HG02870 (cell line): ENCODE data around the gene NAA30.
A peak's percentile ranks its signal among the peaks of the same experiment; 100 is the strongest.

Source experiments
- ATAC-seq: cut with Tn5 transposase; IDR thresholded peaks from one replicate; pipeline ENCODE4 v1.9.1; 2021; ENCODE audit warnings: mild to moderate bottlenecking, moderate library complexity; ENCODE audit not compliant: unreplicated experiment

NAA30 gene

DNA sequence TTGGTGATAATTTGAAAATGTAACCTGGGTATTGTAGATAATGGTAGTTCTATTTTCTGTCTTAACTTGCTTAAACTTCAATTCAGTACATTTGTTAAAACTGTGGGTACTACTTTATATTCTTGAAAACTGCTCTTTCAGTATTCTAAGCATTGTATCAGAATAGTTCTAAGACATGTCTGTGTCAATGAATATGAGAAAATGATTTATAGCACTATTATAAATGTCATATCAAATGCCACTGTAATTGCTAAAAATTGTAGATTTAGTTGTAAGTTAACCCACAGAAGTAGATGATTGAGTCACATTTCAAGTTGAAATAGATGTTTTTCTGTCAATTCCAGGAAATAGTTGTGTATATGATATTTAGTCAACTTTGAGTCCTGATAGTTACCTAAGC lies 2.4 kb downstream of the NAA30 start:
- ATAC-seq = no peak

DNA sequence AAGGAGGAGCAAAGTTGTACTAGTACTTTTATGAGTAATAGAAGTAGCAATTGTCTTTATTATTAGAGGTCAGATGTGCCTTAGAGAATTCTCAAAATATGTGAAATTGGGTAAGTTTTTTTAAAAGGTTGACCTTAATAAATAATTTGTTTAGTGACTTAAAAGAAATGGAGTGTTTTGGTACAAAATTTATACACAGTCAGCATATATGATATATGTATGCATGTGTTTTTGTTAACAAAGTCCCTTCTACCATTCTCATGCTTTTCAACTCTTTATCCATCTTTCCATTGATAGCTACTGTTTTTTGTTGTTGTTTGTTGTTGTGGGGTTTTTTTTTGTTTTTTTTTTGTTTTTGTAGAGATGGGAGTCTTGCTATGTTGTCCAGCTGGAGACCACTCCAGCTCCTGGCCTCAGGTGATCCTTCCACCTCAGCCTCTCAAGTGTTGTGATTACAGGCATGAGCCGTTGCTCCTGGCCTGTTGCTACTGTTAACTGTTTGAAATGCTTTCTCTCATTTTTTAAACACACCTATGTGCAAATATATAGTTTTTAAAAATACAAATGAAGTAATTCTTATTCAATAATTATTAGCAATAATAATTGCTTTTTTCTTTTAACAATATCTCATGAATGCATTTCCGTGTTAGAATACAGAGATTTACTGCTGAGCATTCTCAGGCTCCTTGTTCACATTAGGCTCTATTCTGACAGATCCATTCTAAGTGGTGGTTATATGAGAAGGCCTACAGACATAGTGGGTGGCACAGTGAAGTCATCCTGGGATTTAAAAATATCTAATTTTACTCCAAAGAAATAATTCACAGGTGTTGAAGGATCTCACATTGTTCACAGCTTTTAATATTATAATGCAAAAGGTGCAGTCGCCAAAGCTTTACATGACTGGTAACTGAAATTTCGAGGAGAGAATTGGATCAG lies 10.4 kb downstream of the NAA30 start:
- no peak for ATAC-seq

DNA sequence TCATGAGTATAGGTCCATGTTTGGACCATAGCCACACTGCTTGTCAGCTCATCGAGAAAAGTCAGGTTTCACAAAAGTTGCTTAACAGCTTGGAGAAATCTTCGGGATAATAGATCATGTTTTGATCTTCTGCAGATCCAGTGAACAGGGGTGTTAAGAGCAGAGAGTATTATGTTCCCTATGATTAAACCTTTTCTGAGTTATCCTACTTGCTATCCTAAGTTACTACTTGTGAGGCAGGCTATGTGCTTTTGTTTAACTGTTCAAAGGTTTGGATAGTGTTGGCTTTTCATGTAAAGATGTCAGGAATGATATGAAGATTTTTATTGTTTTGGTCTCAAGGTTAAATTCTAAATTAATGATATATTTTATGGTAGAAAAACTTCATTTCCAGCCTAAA lies 11.1 kb downstream of the NAA30 start:
- ATAC-seq = no peak

DNA sequence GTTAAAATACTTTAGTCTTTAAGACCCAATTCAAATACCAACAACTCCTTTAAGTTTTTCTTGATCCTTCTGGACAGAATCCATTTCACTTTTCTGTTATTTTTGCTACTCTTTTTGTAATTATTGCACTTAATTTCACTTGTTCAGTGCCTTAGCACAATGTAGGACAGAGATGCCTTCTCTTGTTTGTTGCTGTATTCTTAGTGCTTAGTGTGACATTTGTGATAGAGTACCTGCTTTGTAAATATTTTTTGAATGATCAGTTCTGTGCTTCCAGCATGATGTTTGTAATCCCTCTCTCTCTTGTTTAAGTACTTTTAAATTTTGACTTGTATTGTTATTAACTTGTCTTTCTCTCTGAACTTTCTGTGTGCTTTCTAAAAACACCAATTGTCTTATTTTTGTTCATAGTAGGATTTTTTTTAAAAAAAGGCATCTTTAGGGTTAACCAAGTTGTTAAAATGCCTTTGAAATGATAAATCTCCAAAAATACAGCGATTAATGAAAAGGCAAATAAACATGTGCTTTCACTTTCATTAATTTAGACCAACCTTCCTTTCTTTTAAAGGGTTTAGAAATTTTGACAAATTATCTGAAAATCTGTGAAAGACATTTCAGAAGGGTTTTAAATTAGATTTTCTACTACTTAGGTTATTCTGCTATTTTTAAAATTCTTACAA lies 11.9 kb downstream of the NAA30 start:
- ATAC-seq = no peak

DNA sequence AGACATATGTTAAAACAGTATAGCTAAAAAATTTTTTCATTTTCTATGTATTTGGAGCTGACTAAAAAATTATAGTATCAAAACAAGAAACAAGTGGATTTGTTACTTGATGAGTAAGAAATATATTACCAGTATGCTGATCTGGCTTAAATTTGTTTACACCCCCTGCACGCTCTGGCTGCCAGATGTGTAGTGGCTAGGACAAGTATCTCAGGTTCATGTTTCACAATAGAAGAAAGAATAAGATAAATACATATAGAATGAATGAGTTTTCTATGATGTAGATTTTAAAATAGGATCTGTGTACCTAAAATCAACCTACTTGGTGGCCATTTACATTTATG lies 13.1 kb downstream of the NAA30 start:
- no peak for ATAC-seq

DNA sequence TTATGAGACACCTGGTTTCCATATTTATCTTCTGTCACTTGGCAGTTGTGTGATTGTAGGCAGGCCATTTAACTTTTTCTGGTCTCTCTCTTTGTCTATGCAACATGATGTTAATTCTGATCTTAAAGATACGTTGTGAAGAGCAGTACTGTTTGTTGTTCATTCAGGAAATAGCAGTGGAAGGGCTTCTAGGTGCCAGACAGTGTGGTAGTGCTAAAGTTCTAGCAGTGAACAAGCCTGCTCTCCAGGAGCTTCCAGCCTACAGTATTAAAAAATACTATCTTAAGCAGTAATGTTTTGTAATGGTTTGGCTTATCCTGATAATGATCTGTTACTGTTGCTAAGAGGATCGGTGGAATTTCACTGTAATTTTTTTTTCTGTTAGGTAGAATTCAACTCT lies 15.2 kb downstream of the NAA30 start:
- no peak for ATAC-seq

DNA sequence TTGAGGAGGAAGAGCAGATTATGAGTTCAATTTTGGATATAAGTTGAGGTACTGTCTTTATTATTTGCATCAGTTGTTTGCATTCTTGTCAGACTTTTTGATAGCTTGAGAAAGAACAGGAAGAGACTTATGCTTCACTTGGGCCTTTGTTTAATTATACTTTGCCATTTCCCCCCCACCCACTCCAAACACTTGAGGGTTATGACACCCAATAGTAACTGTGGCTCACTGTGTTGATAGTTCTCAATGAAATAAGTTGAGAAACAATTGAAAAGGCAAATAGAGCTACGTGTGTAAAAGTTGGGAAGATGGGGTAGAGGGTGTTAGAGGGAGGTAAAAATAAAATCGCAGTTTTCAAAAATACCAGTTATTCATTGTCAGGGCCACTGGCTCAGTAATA lies 17.7 kb downstream of the NAA30 start:
- no peak for ATAC-seq

DNA sequence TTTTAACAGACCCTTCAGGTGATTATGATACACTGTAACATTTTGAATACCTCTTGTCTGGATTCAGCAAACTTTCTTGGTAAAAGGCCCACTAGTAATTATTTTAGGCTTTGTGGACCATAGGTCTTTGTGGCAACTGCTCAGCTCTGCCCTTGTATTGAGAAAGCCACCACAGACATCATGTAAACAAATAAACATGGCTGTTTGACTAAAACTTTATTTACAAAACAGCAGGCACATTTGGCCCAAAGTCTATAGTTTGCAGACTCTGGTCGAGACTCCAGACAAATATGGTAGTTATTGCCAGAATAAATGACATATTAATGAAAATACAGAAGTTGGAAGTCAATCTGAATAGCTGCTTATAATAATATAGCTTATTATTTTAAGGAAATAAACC lies 18.2 kb downstream of the NAA30 start:
- ATAC-seq = no peak

DNA sequence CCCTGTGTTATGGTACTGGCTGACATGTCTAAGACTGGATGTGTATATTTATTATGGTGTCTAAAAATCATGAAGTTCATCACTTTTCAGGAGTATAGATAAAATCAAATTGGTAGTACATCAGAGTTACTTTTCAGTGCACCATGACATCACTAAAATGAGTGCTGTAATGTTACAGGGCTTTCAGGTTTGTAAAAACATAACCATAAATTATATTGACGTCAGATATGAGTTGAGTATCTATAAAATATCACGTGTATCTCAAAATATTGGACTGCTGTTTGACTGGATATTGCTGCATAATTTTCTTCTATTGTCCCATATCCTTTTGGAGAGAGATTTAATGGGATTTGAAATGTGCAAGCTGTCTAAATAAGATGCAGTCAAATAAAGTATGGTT lies 22.0 kb downstream of the NAA30 start:
- ATAC-seq = no peak

DNA sequence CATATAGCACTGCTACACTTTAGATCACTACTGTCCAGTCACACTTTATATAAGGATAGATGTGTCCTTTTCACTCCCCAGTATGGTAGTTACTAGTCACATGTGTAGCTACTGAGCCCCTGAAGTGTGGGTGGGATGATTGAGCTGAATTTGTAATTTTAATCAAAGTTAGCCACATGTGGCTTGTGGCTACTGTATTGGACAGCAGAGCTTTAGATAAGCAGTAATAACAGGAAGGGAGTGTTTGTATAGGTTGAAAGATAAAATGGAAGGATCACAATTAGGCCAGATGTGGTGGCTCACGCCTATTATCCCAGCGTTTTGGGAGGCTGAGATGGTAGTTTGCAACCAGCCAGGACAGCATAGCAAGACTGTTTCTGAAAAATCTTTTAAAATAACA lies 23.5 kb downstream of the NAA30 start:
- no peak for ATAC-seq

DNA sequence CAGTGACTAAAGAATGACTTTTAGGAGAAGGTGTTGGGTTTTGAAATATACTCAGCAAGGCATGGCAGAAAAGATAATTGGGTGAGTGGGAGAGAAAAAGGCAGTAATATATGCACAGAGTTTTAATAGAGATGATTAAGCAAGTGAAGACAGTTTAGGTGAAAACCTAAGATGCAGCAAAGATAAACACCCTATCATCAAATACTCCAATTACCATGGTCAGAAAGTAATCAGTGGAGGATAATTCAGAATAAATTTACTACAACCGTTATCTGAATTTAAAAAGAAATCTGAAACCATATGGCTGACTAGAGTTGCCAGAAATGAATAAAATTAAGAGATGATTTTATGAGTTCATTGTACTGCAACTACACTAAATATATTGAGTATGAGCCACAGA lies 26.8 kb downstream of the NAA30 start:
- no peak for ATAC-seq

DNA sequence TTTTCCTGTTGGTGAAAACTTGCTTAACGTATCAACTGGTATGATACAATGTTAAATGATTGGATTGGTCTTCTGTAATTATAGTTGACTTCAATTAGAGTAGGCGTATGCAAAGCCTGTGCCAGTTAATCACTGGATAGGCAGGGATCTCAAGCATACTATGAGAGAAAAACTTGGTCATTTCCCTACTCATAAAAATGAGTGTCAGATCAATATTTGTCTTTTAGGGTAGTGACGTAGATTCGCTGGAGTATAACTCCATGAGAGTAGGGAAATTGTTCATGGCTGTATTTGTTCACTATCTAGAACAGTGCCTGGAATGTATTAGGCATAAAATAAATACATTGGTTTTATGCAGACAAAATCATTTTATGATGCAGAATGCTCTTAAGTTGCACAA lies 28.6 kb downstream of the NAA30 start:
- ATAC-seq = no peak

DNA sequence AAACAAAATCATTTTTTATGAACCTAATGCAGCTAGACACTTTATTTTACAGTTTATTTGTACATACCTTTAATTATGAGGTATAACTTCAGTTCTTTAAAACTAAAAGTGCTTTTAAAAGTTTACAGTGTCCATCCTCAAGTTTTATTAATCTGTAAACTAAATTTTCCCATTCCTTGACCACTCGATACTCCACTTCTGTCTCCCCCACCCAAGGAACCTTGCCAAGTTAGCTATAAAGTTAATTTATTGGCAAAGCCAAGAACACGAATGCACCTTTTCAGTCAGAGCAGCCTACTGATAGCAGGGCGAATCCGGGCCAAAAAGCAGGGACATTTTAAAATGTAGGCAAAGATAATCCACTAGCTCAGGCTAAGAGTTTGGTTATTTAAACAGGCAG lies 29.6 kb downstream of the NAA30 start:
- ATAC-seq = no peak

DNA sequence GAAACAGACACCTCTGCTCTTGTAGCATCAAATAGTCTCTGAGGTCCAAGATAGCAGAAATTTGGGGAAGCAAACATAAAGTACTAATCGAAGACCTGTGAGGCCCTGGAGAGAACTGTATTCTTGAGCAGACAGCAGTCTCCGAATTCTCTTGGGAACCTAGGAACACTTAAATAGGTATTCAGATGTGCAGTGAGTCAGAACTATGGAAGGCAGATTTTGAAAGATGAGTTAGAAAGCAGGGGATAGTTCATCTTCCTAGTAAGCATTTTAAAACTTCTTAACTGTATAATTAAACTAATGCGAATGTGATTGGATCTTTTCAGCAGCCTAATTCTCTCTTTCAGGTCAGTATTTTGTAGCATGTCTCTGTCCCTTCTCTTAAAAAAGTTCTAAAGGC lies 30.6 kb downstream of the NAA30 start:
- no peak for ATAC-seq

DNA sequence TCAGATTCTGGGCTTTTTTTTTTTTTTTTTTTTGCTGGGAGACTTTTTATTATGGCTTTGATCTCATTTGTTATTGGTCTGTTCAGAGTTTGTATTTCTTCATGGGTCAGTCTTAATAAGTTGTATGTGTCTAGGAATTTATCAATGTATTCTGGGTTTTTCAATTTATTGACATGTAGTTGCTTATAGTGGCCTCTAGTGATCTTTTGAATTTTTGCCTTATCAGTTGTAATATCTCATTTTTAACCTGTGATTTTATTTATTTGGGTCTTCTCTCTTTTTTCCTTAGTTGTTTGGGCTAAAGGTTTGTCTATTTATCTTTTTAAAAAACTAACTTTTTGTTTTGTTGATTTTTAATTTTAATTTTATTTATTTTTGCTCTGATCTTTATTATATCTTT lies 45.5 kb downstream of the NAA30 start:
- no peak for ATAC-seq

DNA sequence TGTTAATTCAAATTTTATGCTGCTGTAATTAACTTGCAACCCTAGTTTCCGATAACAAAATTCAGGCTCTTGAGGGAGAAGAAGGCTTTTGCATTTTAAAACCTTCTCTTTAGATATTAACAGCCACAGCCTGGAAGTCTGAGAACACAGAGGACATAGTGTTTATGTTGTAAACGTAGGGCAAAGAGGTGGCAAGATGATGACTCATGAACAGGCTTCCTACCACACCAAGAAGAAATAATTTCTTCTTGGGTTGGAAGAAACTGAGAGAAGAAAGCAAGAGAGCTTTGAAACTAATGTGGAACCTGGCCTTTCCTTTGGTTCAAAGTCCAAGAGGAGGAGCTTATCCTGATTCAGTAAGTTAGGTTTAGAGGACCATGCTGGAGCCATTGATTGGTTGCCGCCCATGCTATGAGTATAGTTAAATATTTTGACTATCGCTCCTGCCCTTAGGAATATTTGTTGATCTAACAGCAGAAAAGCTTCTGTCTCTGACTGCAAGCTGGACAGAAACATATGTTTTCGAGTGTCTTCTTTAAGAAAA lies 71.5 kb downstream of the NAA30 start:
- ATAC-seq = no peak

DNA sequence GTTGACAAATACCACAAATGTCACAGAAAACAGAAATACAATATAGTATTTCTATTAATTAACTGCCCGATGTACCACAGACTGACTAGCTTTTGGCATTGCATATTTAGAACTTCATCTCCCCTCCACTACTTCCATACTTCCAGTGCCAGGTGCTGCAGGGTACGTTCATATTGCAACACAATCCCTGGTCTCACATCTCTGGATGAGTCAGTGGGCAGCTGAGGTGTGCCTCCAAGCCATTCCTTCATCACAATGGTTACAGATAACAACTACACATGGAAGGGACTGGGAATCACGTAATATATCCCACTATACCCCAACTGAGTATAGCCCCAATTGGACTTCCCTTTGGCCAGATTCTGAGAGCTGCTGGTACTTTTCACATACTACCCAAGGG lies 72.2 kb downstream of the NAA30 start:
- ATAC-seq = no peak

DNA sequence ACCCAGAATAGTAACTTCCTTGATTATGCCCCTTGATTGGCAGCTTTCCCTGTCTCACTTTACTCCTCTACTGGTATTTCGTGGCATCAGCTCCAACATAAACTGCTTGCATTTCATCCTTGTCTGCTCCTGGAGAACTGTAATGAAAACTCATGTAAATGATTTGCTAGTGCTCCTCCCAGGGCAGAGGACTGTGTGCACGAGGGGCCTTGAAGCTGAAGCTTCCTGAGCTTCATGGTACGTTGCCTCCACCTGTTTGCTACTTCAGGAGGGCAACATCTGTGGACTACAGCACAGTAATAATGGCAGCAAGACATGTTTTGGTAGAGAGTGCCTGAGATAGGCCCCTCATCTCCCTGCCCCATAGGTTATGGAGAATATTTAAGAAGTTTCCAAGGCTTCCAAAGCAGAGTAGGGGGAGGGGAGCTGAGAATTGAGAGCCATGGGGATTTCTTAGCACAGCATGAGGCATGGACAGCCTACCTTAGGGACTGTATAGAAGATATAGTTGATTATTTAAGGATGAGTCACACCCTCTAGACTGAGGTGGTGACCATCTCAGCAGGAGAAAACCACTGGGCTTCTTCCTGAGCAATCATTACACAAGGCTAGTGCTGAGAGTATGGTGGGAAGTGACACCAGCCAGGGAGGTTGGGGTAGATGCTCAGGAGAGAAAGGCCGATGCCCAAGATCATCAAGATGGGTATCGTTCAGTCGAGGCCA lies 73.8 kb downstream of the NAA30 start:
- peak; percentile 59 for ATAC-seq
